ENCODE measurements around the gene TSGA10IP. TPM values are rescaled to one million over a fixed set of nuclear protein-coding genes. Genes with fewer than 3 reads are reported as not detected.

The TSGA10IP gene
- total RNA-seq, 2 experiments from 2014 or later = not detected

DNA sequence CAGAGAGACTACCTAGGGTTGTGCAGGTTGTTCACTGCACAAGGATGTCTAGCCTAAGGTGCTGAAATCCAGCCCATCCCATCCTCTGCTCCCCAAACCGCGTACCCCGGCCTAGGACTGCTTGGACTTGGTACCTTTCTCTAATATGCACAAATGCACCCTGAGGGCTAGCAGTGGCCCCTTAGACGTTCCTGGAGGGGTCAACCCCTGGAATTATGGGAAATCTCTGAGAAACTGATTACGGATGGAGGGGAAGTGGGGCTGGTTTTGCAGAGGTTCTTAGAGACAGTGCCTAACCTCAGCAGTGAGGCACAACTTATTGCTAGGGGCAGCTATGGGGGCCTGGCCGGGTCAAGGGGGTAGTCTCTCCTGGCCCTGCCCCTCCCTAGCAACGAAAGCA, 28.9 kb upstream of the TSGA10IP start:
- peaks cover 22% of the 10 kb centered on the region for H3K4me1 ChIP-seq (ENCODE audit: insufficient read depth, low read length, poor library complexity, severe bottlenecking)
- H3K36me3 ChIP-seq (ENCODE audit: insufficient read depth, low read length) = no peaks in the 10 kb centered on the region
- H3K4me3 ChIP-seq (ENCODE audit: low read depth, low read length, poor library complexity, severe bottlenecking) = no peak overlapping the region
- no peak overlapping the region for H3K4me2 ChIP-seq (ENCODE audit: low read length)
- ChIA-PET CTCF (ENCODE audit: unreplicated experiment) (no interaction called here), POLR2A (no interaction called here)
- H3K27ac ChIP-seq (ENCODE audit: low read depth, low read length, poor library complexity, severe bottlenecking) = no peak overlapping the region
- no peak overlapping the region for H2AFZ ChIP-seq (ENCODE audit: low read length)
- peaks cover 11% of the 10 kb centered on the region; the same call in 1 of the 2 replicates for H3K79me2 ChIP-seq (ENCODE audit: insufficient read depth, low read depth, low read length)
- no peaks in the 10 kb centered on the region for H4K20me1 ChIP-seq (ENCODE audit: insufficient read depth, low read length)
- no peaks in the 10 kb centered on the region for H3K9me2 ChIP-seq (ENCODE audit: insufficient read depth, low read length)
- H3K9me3 ChIP-seq (ENCODE audit: low read length) = no peaks in the 10 kb centered on the region
- TF ChIP-seq CTCF (conservative IDR thresholded peaks at IDR 0.05; ENCODE audit: low read length) (no peak), EZH2phosphoT487 (IDR thresholded peaks at IDR 0.05; ENCODE audit: borderline replicate concordance, low read depth, low read length) (no peak)
- DNase-seq (ENCODE audit: low spot score) = no peak
- intact Hi-C loops (cut with micrococcal nuclease; ENCODE audit: unreplicated experiment) = no loop called here
- no TSS peak for BruUV-seq (replicated peaks)

- no TSS peak for BruUV-seq (replicated peaks)
- H3K4me3 ChIP-seq (ENCODE audit: low read depth, low read length, poor library complexity, severe bottlenecking) = no peak overlapping the region
- no peaks in the 10 kb centered on the region for H4K20me1 ChIP-seq (ENCODE audit: insufficient read depth, low read length)
- H3K36me3 ChIP-seq (ENCODE audit: insufficient read depth, low read length) = no peaks in the 10 kb centered on the region
- H3K4me1 ChIP-seq (ENCODE audit: insufficient read depth, low read length, poor library complexity, severe bottlenecking) = peaks cover 22% of the 10 kb centered on the region
- no peaks in the 10 kb centered on the region for H3K9me3 ChIP-seq (ENCODE audit: low read length)
- no peaks in the 10 kb centered on the region for H3K9me2 ChIP-seq (ENCODE audit: insufficient read depth, low read length)
- CTCF ChIA-PET (ENCODE audit: unreplicated experiment) = no interaction called here
- POLR2A ChIA-PET = no interaction called here
- intact Hi-C loops (cut with micrococcal nuclease; ENCODE audit: unreplicated experiment) = no loop called here
- H3K79me2 ChIP-seq (ENCODE audit: insufficient read depth, low read depth, low read length) = peaks cover 11% of the 10 kb centered on the region; the same call in 1 of the 2 replicates
- H2AFZ ChIP-seq (ENCODE audit: low read length) = no peak overlapping the region
- H3K27ac ChIP-seq (ENCODE audit: low read depth, low read length, poor library complexity, severe bottlenecking) = no peak overlapping the region
- TF ChIP-seq EZH2phosphoT487 (IDR thresholded peaks at IDR 0.05; ENCODE audit: borderline replicate concordance, low read depth, low read length) = no peak
- TF ChIP-seq CTCF (conservative IDR thresholded peaks at IDR 0.05; ENCODE audit: low read length) = no peak
- no peak overlapping the region for H3K4me2 ChIP-seq (ENCODE audit: low read length)
- no peak for DNase-seq (ENCODE audit: low spot score)
Observed at GRCh38 chr11:65917077-65917433, 28.2 kb upstream of the TSGA10IP start.

DNA sequence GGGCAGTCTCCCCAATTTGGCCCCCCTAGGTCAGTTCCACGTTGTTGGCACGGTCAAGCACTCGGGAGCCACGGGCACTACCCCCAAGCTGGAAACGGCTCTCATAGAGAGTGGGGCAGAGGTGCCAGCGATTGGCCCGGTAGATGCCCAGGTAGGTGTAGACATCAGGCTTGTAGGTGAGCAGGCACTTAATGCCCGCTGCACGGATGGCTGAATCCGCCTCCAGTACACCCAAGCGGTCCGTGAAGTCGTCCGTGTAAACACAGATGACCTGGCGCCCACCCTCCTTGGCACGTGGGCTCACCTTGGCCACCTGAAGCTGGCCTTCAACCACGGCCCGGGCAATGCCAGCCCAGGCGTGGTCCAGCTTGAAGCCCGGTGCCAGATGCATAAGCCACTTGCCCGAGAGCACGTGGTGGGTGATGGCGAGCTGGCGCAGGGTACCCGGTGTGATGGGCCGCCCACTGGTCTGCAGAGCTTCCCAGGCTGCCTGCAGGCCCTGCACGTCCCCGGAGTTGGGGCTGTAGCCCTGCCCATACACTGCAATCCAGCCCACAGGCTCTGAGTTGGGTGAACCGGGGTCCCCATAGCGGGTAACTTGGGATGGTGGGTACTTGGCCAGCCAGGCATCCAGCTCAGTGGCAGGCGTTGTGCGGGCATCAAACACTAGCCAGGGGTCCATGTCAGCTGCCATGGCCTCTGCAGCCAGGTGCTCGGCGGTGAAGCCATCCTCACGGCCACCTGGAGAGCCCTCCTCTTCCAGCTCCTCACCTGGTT, 27.7 kb upstream of the TSGA10IP start:
- CTCF ChIA-PET (ENCODE audit: unreplicated experiment) = no interaction called here
- peaks cover 3% of the 10 kb centered on the region; the same call in 1 of the 2 replicates for H3K36me3 ChIP-seq (ENCODE audit: insufficient read depth, low read length)
- TF ChIP-seq EZH2phosphoT487 (IDR thresholded peaks at IDR 0.05; ENCODE audit: borderline replicate concordance, low read depth, low read length) = no peak
- peaks cover 22% of the 10 kb centered on the region for H3K4me1 ChIP-seq (ENCODE audit: insufficient read depth, low read length, poor library complexity, severe bottlenecking)
- H3K79me2 ChIP-seq (ENCODE audit: insufficient read depth, low read depth, low read length) = peaks cover 11% of the 10 kb centered on the region; the same call in 1 of the 2 replicates
- intact Hi-C loops (cut with micrococcal nuclease; ENCODE audit: unreplicated experiment) = loop anchor here (2.0 kb wide), 3 partner anchors 17 to 59 kb away; partner anchors contain the start of genes CCDC85B, CFL1 and FOSL1
- no peaks in the 10 kb centered on the region for H3K9me2 ChIP-seq (ENCODE audit: insufficient read depth, low read length)
- peak overlapping the region; percentile 81 for H3K4me2 ChIP-seq (ENCODE audit: low read length)
- no TSS peak for BruUV-seq (replicated peaks)
- peak overlapping the region; percentile 85 for H3K4me3 ChIP-seq (ENCODE audit: low read depth, low read length, poor library complexity, severe bottlenecking)
- H3K27ac ChIP-seq (ENCODE audit: low read depth, low read length, poor library complexity, severe bottlenecking) = no peak overlapping the region
- H2AFZ ChIP-seq (ENCODE audit: low read length) = no peak overlapping the region
- POLR2A ChIA-PET = interaction anchor here (0.6 kb wide), 1 partner anchor 69 kb away, joined by 3 read pairs; no protein-coding TSS in a partner anchor
- H4K20me1 ChIP-seq (ENCODE audit: insufficient read depth, low read length) = no peaks in the 10 kb centered on the region
- H3K9me3 ChIP-seq (ENCODE audit: low read length) = no peaks in the 10 kb centered on the region
- DNase-seq (ENCODE audit: low spot score) = no peak
